HS-27A (cell line): ENCODE results near the gene KASH5.
A peak's percentile ranks its signal among the peaks of the same experiment; 100 is the strongest.
"Not testable (repeated sequence)": the region's sequence is repeated elsewhere in the genome, so short reads cannot be mapped to it uniquely, and the experiment has no call there.

ENCODE experiments used
- DNase-seq: peaks from one replicate; pipeline ENCODE4 v3.0.0-alpha.2; 2012; ENCODE audit warnings: low read depth, missing footprints

The KASH5 gene

DNA sequence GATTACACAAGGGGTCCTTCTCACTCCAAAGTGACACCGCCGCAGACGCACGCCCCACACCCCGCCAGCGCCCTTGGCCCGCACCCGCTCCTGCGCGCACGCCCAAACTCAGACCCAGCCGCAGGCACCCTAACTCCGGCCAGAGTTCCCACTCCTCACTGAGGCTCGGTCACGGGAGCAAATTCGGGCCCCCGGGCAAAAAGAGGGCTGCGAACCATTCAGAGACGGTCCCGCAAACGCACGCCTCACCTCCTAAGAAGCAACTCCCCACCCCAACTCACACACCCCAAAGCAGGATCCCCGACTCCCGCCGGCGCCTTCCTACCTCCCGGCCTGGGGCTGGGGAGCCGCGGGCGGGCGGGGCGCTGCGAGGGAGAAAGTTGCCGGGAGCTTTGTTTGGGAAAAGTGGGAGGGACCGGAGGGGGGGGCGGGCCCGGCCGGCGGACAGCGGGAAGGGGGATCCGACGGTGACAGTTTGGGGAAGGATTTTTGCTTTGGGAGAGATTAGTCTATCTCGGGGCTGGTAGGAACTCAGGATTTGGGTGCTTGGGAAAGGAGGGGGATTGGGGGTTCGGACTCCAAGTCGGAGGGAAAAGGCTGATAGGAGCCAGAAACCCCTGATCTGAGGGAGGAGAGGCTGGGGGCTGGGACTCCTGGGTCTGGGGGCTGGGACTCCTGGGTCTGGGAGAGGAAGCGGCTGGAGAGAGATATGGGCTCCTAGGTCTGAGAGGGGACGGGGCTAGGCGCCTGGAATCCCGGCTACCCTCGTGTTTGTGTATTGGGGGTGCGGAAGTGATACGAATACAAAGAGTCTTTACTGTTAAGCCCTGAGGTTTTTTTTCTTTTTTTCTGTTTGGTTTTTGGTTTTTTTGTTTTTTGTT lies 25.8 kb upstream of the KASH5 start, which contains the start of gene TEAD2:
Gene TEAD2 (minus strand): TSS at position 369 of the 881 bp plus-strand sequence. CDS start 2,341 bp downstream, outside the sequence.
- DNase-seq, result peak; percentile 30

GRCh38 chr19:49362929-49363267 lies 25.2 kb upstream of the KASH5 start:
- DNase-seq, result no peak

DNA sequence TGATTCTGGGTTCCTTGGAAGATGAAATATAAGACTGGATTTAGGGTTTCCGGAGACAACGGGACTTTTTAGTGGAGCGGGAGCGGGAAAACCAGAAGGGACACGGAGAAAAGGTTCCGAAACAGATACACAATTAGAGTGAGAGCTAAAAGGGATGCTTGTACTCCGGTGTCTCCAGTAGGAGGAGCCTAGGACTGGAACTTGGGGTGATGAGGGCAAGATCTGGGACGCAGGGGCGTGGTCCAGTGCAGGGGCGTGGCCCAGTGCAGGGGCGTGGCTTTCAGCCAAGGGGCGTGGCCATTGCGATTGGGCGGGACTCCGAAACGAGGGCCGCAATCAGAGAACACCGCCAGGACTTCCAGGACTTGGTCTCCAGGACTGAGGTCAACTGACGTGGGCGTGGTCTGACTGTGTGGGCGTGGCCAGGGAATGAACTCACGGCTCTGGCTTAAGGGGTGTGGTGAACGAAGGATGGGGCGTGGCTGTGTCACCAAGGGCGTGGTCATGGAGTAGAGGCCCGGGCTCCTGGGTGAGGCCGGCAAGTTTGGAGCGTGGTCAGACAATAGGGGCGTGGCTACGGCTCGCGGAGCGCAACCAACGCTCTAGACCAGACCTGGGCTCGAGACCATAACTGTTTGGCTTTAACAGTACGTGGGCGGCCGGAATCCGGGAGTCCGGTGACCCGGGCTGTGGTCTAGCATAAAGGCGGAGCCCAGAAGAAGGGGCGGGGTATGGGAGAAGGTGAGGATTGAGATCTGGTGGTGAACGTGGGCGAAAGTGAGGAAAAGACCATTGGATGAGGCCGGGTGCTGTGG lies 24.6 kb upstream of the KASH5 start, which contains the start of gene DKKL1:
Gene DKKL1 (plus strand): TSS at position 610 of the 815 bp plus-strand sequence. CDS start 122 bp downstream, at position 732.
- DNase-seq, result peak; percentile 100

GRCh38 chr19:49364083-49364737 lies 23.8 kb upstream of the KASH5 start:
- no peak for DNase-seq

DNA sequence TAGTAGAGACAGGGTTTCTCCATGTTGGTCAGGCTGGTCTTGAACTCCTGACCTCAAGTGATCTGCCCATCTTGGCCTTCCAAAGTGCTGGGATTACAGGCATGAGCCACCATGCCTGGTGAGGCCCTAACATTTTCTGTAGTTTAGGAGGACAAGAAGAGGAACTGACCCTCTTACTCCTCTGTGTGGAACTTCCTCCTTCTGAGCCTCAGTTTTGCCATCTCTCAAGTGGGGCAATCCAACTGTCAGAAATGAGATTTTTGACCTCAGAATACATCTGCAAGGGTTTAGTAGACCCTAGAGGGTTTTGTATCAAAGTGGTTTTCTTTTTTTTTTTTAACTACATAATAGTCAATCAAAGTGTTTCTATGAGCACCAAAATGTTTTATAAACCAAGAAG lies 21.9 kb upstream of the KASH5 start:
- no peak for DNase-seq

DNA sequence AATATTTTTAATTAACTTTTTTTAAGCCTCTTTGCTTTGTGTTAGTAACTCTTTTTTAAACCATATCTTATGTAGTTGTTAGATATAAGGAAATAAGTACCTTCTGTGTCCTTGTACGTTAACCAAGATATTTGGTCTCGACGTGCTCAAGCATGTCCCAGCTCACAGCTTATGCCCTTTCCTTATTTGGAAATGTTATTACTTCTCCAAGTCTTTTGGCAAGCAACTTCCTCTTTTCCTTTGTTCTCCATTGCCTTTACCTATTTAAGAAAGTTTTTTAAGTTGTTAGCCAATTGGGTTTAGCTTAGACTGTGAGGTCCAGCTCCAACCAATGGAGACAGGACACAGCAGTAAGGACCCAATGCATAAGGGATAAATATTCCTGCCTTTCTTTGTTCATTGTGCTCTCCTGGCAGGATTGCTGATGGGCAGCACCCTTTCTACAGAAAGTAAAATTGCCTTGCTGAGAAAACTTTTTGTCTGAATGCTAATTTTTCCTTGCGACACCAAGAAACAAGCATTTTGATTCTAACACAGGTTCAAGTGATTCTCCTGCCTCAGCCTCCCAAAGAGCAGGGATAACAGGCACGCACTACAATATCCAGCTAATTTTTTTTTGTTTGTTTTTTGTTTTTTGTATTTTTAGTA lies 19.2 kb upstream of the KASH5 start:
- no peak for DNase-seq

- DNase-seq, result no peak
Measured at GRCh38 chr19:49371184-49371583, 16.9 kb upstream of the KASH5 start.

DNA sequence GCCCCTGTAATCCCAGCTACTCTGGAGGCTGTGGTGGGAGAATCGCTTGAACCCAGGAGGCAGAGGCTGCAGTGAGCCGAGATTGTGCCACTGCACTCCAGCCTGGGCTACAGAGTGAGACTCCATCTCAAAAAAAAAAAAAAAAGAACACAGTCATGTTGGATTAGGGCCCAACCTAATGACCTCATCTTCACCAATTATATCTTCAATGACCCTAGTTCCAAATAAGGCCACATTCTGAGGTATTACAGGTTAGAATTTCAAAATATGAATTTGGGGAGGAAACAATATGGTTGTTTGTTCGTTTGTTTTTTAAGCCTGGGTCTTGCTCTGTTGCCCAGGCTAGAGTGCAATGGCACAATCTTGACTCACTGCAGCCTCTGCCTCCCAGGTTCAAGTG lies 14.9 kb upstream of the KASH5 start:
- DNase-seq, result not testable (repeated sequence)

- no peak for DNase-seq
Measured at GRCh38 chr19:49374665-49375434, 13.2 kb upstream of the KASH5 start.

DNA sequence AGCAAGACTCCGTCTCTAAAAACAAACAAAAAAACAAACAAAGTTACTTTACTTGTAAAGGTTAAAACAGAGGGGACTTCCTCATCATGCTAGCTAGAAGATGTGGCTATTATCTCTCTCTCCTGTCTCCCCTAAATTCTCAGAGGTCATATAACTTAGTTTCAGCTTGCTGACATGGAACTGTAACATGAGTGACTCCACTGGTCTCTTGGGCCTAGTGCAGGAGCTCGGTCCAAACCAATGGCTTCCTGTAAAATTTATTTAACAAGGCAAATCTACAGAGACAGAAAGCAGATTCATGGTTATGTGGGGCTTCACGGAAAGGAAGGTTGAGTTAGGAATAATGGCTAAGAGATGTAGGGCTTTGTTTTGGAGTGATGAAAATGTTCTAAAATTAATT lies 9.5 kb upstream of the KASH5 start:
- no peak for DNase-seq

DNA sequence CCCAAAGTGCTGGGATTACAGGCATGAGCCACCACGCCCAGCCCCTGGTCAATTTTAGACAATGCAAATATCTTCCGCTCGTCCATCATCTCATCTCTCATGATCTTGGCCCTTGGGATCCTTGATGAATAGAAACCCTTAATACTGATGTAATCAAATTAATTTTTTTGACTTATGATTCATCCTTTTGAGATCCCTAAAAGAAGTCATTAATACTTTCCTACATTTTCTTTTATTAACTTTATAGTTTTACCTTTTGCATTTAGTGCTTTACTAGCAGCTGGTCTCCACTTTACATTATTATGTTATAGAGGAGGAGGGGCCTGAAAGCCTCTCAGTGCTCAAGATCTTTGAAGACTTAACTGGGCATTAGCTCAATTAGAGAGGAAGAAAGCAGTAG lies 7.7 kb upstream of the KASH5 start:
- DNase-seq, result no peak

DNA sequence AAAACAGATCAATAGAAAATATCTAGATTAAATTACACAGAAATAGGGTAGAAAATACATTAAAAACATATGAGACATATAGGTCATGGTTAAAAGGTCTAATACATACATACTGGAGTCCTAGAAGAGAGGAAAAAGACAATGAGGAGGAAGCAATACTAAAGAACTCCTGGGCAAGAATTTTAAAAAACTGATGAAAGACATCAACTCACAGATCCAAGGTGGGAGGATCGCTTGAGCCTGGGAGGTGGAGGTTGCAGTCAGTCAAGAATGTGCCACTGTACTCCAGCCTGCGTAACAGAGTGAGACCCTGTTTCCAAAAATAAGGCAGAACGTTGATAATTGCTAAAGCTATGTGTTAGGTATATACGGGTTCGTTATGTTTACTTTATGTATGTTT lies 5.4 kb upstream of the KASH5 start:
- DNase-seq, result no peak

- no peak for DNase-seq
Measured at GRCh38 chr19:49383599-49383998, 4.5 kb upstream of the KASH5 start.

GRCh38 chr19:49389406-49389805 lies 1.4 kb downstream of the KASH5 start:
- no peak for DNase-seq

- no peak for DNase-seq
Measured at GRCh38 chr19:49390131-49390928, 2.3 kb downstream of the KASH5 start.

- DNase-seq, result no peak
Measured at GRCh38 chr19:49390929-49391359, 2.9 kb downstream of the KASH5 start.

GRCh38 chr19:49391581-49392399 lies 3.7 kb downstream of the KASH5 start:
- DNase-seq, result peak; percentile 31

- no peak for DNase-seq
Measured at GRCh38 chr19:49393881-49394280, 5.8 kb downstream of the KASH5 start.
